Loucy (cell line): ENCODE measurements around the gene EPHB3.

ENCODE experiments used
- CTCF ChIP-seq: fragments of 200-600 bp; sonication (generic); conservative IDR thresholded peaks from 2 replicates; pipeline ENCODE4 v1.5.1; 2014; ENCODE audit warnings: mild to moderate bottlenecking, antibody characterized with exemption, low read length
- EZH2phosphoT487 ChIP-seq: fragments of 200-600 bp; IDR thresholded peaks from 2 replicates; pipeline ENCODE4 v1.6.1; 2018; ENCODE audit warnings: antibody characterized with exemption, mild to moderate bottlenecking, moderate library complexity, borderline replicate concordance

DNA sequence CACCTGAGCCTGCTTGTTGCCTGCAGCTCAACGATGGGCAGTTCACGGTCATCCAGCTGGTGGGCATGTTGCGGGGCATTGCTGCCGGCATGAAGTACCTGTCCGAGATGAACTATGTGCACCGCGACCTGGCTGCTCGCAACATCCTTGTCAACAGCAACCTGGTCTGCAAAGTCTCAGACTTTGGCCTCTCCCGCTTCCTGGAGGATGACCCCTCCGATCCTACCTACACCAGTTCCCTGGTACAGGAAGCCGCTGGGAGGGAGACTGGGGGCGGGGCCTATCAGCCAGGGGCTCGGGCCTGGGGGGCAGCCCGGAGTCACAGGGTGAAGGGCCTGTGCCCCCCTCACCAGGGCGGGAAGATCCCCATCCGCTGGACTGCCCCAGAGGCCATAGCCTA, 18.8 kb downstream of the EPHB3 start:
- TF ChIP-seq CTCF, result no peak
- no peak for TF ChIP-seq EZH2phosphoT487
